ENCODE measurements around the gene ATXN8OS. TPM values are rescaled to one million over a fixed set of nuclear protein-coding genes. Genes with fewer than 3 reads are reported as not detected.

ATXN8OS gene
- total and polyA plus RNA-seq, 2 of the 4 experiments (the other 2 are of a cell fraction) = not detected

DNA sequence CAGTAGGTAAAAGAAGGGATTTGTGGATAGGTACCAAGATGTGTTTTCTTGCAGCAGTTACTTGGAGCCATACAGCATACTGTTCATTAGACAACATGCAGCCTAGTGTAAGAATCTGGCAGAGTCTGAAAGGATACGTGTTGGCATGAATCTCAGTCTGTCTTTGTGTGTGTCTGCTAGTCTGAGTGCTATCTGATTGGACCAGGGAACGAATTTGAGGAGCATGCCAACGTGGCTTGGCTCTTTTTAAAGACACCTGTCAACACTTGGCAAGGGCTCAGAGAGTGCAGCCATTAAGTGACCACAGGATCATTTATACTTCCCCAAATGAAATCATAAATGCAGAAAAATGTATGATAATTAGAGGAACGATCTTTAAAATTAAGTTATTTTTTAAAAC, 27.6 kb upstream of the ATXN8OS start (continued):
- no peak for TF ChIP-seq CTCF (conservative IDR thresholded peaks at IDR 0.05; ENCODE audit: low read depth, low read length)
- TF ChIP-seq POLR2A (IDR thresholded peaks at IDR 0.05; ENCODE audit: low read depth, low read length) = no peak
- no peak for TF ChIP-seq SMC3 (IDR thresholded peaks at IDR 0.05; ENCODE audit: low read depth, low read length)

- dilution Hi-C loops (cut with HindIII; ENCODE audit: low sequenced_read_pairs, unreplicated experiment) = no loop called here
- Histone ChIP-seq H2AFZ (replicated peaks; ENCODE audit: low read length, poor library complexity) (no peak overlapping the region), H2AK9ac (replicated peaks; ENCODE audit: low read depth, low read length, poor library complexity) (no peak overlapping the region), H4K8ac (ENCODE audit: low read depth in 2 of 2, low read length in 2 of 2) (no peak overlapping the region), H3K4me3 (ENCODE audit: insufficient read depth, low read depth, low read length) (no peak overlapping the region), H4K91ac (ENCODE audit: insufficient read depth, low read depth, low read length) (no peak overlapping the region), H3K27me3 (ENCODE audit: control insufficient read depth, insufficient read depth, low read length) (no peaks in the 10 kb centered on the region), H2BK20ac (ENCODE audit: low read depth, low read length) (no peak overlapping the region), H3K4ac (ENCODE audit: low read depth, low read length) (no peak overlapping the region), H3K23ac (ENCODE audit: low read depth, low read length) (no peak overlapping the region), H2BK15ac (ENCODE audit: low read depth, low read length) (no peak overlapping the region), H2AK5ac (ENCODE audit: low read depth, low read length) (no peak overlapping the region), H4K5ac (ENCODE audit: low read depth, low read length) (no peak overlapping the region), H3K27ac (ENCODE audit: insufficient read depth, low read length) (no peak overlapping the region), H3K9me1 (ENCODE audit: insufficient read depth, low read length) (no peaks in the 10 kb centered on the region), H3K14ac (replicated peaks; ENCODE audit: low read depth, low read length) (no peak overlapping the region), H3K4me2 (ENCODE audit: low read depth, low read length) (no peak overlapping the region), H3K18ac (ENCODE audit: low read depth, low read length) (no peak overlapping the region), H3K36me3 (ENCODE audit: control insufficient read depth, insufficient read depth, low read length) (no peaks in the 10 kb centered on the region), H4K20me1 (ENCODE audit: insufficient read depth, low read length) (no peaks in the 10 kb centered on the region), H3K79me1 (ENCODE audit: low read depth in 1 of 2, low read length in 2 of 2) (no peaks in the 10 kb centered on the region), H3K56ac (ENCODE audit: extremely low read depth, insufficient read depth, low read length) (no peak overlapping the region), H2BK120ac (ENCODE audit: low read depth, low read length) (no peak overlapping the region), H2BK5ac (ENCODE audit: low read depth, low read length, poor library complexity, severe bottlenecking) (no peak overlapping the region), H3K9me3 (ENCODE audit: control insufficient read depth, insufficient read depth, low read length) (peaks cover 2% of the 10 kb centered on the region; the same call in 1 of the 2 replicates), H3K4me1 (ENCODE audit: control insufficient read depth, insufficient read depth, low read length) (no peaks in the 10 kb centered on the region), H3K9ac (ENCODE audit: low read depth, low read length) (no peak overlapping the region)
- in situ Hi-C loops (cut with MboI; ENCODE audit: low sequenced_read_pairs) = no loop called here
- intact Hi-C loops (cut with micrococcal nuclease) = no loop called here
- ChIA-PET CTCF (no interaction called here), POLR2A (ENCODE audit: unreplicated experiment) (no interaction called here)
- DNase-seq = no peak
- no TSS peak for BruUV-seq (replicated peaks)
- no peak for TF ChIP-seq NFE2L2 (IDR thresholded peaks at IDR 0.05; ENCODE audit: low read depth, low read length)
- ATAC-seq (ENCODE audit: low read depth) = no peak
- no CpG with 5 or more reads among the region's 4 CpGs for WGBS, 2 experiments (ENCODE audit: extremely low coverage in 2 of 2, insufficient read length in 1 of 2)
Measured at GRCh38 chr13:70087247-70087646, 20.4 kb upstream of the ATXN8OS start.
